ENCODE results near the gene CACNA2D3.

GRCh38 chr3:54861248-54862067, 739.1 kb downstream of the CACNA2D3 start:
- TF ChIP-seq CTCF (conservative IDR thresholded peaks at IDR 0.05) (no peak), EZH2 (IDR thresholded peaks at IDR 0.05; ENCODE audit: low read depth) (no peak)

Data from PC-9 (cell line).